Stimulated activated CD8-positive, alpha-beta memory T cell treated with anti-CD3 and anti-CD28 coated beads, Interleukin-4, amount 100 ng/mL, for 4 hours (primary cell): ENCODE data around the gene CALML5.

Experiments
- DNase-seq, 2 donors: peaks; one replicate each; pipeline ENCODE4 v3.0.0-alpha.2; 2020; ENCODE audit warnings: low read depth in 2 of 2, low spot score in 1 of 2

CALML5 gene

GRCh38 chr10:5465976-5466450 lies 33.4 kb downstream of the CALML5 start:
- no peak for DNase-seq

DNA sequence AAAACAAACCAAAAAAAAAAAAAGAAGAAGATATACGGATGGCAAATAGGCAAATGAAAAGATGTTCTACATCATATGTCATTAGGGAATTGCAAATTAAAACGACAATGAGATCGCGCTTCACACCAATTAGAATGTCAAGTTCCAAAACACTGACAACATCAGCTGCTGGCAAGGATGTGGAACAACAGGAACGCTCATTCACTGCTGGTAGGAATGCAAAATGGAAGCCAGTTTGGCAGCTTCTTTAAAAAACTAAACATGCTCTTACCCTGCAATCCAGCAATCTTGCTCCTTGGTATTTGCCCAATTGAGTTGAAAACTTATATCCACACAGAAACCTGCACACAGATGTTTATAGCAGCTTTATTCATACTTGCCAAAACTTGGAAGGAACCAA lies 34.8 kb downstream of the CALML5 start:
- no peak for DNase-seq

GRCh38 chr10:5462841-5463293 lies 36.5 kb downstream of the CALML5 start:
- DNase-seq = no peak

- no peak for DNase-seq
Observed at GRCh38 chr10:5461914-5462840, 37.2 kb downstream of the CALML5 start.

DNA sequence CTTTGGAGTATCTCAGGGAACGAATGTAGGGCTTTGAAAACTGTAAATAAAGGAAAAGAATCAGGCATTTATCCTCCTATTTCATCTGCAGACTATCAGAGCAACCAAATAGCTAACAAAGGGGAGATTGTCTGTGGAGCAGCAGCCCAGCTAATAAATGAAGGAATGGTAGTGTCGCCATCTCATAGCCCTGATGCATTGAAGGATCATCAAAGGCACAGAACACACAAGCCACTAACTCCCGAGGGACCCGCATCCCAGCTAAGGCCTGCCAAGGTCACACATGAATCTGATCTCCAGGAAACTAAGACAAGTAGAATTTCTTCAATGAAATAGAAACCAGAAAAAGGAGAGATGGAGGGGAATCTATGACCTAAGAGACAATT lies 38.2 kb downstream of the CALML5 start:
- no peak for DNase-seq

- DNase-seq = no peak
Observed at GRCh38 chr10:5460468-5461202, 38.7 kb downstream of the CALML5 start.

GRCh38 chr10:5458949-5459747 lies 40.2 kb downstream of the CALML5 start:
- DNase-seq = no peak

DNA sequence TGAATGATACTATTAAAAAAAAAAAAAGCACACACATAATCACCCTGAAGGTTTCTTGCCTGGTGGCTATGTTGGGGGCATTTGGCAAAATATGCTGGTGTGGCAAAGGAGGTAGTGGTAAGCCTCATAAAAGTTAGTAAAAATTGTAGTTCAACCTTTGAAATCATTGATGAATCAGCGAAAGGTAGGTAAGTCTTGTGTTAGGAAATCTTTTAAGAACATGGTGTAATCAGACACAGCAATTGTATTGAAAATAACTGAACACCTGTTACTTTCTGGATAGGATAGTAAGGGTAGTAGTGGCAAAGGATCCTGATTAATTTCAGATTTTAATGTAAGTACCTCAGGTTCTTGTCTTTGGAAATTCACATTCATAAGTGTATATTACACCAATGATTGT lies 40.9 kb downstream of the CALML5 start:
- no peak for DNase-seq

DNA sequence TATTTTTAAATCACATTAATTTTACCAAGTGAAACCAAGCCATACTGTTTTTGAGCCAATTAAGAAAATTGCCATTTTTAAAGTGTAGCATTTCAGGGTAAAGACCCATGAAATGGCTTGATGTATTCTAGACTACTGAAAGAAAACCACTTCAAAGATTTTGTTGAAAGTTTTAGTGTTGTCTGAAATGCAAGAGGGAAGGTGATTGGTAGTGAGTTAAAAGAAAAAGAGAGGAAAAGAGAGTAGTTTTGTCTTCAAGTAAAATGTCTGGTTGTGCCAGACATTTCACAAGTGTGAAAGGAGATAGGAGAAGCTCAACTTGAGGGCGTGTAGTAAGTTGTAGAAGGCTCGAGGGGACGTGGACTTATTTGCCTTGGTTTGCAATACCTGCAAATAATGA lies 41.6 kb downstream of the CALML5 start:
- no peak for DNase-seq

DNA sequence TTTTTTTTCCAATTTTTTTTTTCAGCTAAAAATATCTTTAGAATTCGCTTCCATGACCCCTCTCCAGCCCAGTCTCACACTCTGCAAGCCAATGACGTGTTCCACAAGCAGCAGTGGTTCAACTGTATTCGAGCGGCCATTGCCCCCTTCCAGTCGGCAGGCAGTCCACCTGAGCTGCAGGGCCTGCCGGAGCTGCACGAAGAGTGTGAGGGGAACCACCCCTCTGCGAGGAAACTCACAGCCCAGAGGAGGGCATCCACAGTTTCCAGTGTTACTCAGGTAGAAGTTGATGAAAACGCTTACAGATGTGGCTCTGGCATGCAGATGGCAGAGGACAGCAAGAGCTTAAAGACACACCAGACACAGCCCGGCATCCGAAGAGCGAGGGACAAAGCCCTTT lies 42.8 kb downstream of the CALML5 start:
- DNase-seq = no peak

DNA sequence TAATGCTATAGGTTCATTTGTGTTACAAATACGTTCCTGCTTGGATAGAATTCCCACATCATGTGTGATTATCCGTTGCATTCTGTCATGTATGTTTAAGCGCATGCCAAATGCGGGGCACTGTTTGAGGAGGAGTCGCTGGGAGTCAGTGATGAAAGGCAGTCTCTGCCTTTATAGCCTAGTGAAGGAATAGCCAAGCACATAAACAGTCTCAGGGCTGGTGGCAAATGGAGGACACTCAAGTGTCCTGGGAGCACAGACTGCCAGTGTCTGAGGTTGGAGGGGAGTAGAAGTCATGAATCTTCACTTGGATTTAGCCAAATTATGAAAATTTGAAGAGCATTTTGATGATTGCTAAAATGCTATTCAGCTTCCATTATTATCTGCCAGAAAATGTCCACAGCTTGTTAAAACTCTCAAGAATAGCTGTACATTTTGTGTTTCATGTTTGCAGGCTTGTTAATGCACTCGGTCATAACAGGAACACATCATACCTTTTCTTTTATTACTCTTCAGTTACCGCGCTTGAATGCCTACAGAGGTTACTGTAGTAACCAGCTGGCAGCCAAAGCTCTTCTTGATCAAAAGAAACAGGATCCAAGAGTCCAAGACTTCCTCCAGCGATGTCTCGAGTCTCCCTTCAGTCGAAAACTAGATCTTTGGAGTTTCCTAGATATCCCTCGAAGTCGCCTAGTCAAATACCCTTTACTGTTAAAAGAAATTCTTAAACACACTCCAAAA lies 45.5 kb downstream of the CALML5 start:
- no peak for DNase-seq

DNA sequence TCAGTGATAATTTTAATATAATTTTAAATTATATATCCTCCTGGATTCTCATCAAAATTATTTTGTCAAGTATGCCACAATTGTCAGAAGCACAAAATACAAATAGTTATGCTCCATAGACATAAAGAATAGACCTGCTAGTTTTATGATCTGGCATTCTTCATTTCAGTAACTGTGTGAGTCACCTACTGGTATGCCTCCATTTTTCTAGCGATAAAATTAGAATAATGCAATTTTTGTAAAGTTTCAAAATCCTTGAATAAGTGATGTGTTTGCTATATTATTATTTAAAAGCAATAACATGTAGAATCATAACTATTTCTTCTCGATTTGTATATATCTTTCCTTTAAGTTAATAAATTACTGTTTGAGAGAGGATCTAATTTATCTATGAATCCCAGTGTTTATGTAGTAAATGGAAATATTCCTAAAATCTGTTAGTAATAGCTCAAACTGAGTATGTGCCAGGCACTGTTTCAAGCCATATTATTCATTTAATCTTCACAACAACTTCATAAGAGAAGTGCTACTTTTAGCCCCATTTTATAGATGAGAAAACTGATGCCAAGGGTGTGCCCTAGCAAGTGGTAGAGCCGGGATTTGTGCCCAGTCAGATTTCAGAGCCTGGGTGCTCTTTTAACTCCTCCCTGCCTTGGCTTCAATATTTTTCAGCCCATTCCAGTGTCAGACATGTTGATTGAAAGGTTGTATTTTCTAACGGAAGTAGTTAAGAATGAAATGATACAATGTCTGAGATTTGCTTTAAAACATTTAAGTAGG lies 48.6 kb downstream of the CALML5 start:
- DNase-seq = no peak

DNA sequence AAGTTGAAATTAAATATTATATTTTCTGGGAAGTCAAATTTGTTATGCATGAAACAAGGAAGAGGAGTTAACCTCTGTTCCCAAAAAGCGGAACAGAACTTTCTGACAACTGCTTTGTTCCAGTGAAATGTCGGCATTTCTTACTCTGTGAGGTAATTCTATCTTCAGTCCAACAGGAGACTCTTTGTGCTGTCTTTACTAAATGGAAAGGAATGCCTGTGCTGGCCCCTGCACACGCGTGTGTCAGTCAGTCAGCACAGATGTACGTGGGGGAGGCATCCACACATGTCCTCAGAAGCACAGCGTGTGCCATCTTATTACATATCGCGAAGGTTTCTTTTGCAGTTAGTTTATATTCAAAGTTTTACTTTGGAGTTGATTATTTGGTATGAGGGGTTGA lies 49.5 kb downstream of the CALML5 start:
- DNase-seq = no peak

GRCh38 chr10:5449227-5449626 lies 50.1 kb downstream of the CALML5 start:
- no peak for DNase-seq
